ENCODE results near the gene UGT2B11.
"Not testable (repeated sequence)": the region's sequence is repeated elsewhere in the genome, so short reads cannot be mapped to it uniquely, and the experiment has no call there.

Gene UGT2B11

GRCh38 chr4:69214716-69215115 lies at the start of gene UGT2B11:
Gene UGT2B11, minus strand, starts transcription at chr4:69214748. Its CDS starts 26 bp downstream, at chr4:69214722.
- no peak for DNase-seq

GRCh38 chr4:69253147-69253772 lies 38.7 kb upstream of the UGT2B11 start:
- not testable (repeated sequence) for DNase-seq

GRCh38 chr4:69250884-69251283 lies 36.3 kb upstream of the UGT2B11 start:
- not testable (repeated sequence) for DNase-seq

GRCh38 chr4:69242562-69243240 lies 28.2 kb upstream of the UGT2B11 start:
- not testable (repeated sequence) for DNase-seq

- DNase-seq, result peak in 1 of 2 donors; percentile 2
These were observed 27.2 kb upstream of the UGT2B11 start for GRCh38 chr4:69241746-69242145.

- not testable (repeated sequence) for DNase-seq
These were observed 26.2 kb upstream of the UGT2B11 start for GRCh38 chr4:69240787-69241186.

- DNase-seq, result no peak
These were observed 25.1 kb upstream of the UGT2B11 start for GRCh38 chr4:69239557-69240168.

GRCh38 chr4:69239092-69239491 lies 24.5 kb upstream of the UGT2B11 start:
- DNase-seq, result no peak

GRCh38 chr4:69224891-69225290 lies 10.3 kb upstream of the UGT2B11 start:
- DNase-seq, result no peak

GRCh38 chr4:69223277-69223676 lies 8.7 kb upstream of the UGT2B11 start:
- DNase-seq, result not testable (repeated sequence)

GRCh38 chr4:69218491-69218890 lies 3.9 kb upstream of the UGT2B11 start:
- DNase-seq, result not testable (repeated sequence)

- no peak for DNase-seq
These were observed 3.6 kb downstream of the UGT2B11 start for GRCh38 chr4:69210911-69211310.

- not testable (repeated sequence) for DNase-seq
These were observed 16.0 kb downstream of the UGT2B11 start for GRCh38 chr4:69198506-69198905.

- DNase-seq, result no peak
These were observed 18.2 kb downstream of the UGT2B11 start for GRCh38 chr4:69196209-69196965.

- DNase-seq, result no peak
These were observed 20.4 kb downstream of the UGT2B11 start for GRCh38 chr4:69194166-69194565.

- not testable (repeated sequence) for DNase-seq
These were observed 22.6 kb downstream of the UGT2B11 start for GRCh38 chr4:69191905-69192304.

GRCh38 chr4:69190621-69191020 lies 23.9 kb downstream of the UGT2B11 start:
- DNase-seq, result not testable (repeated sequence)

- DNase-seq, result not testable (repeated sequence)
These were observed 32.9 kb downstream of the UGT2B11 start for GRCh38 chr4:69181519-69182169.

GRCh38 chr4:69179817-69180216 lies 34.7 kb downstream of the UGT2B11 start:
- DNase-seq, result not testable (repeated sequence)

GRCh38 chr4:69178751-69179205 lies 35.8 kb downstream of the UGT2B11 start:
- not testable (repeated sequence) for DNase-seq

- peak; percentile 17 to 39 for DNase-seq
These were observed 44.1 kb downstream of the UGT2B11 start for GRCh38 chr4:69170233-69171134.
